ENCODE measurements around the gene TBRG4.

The TBRG4 gene

DNA sequence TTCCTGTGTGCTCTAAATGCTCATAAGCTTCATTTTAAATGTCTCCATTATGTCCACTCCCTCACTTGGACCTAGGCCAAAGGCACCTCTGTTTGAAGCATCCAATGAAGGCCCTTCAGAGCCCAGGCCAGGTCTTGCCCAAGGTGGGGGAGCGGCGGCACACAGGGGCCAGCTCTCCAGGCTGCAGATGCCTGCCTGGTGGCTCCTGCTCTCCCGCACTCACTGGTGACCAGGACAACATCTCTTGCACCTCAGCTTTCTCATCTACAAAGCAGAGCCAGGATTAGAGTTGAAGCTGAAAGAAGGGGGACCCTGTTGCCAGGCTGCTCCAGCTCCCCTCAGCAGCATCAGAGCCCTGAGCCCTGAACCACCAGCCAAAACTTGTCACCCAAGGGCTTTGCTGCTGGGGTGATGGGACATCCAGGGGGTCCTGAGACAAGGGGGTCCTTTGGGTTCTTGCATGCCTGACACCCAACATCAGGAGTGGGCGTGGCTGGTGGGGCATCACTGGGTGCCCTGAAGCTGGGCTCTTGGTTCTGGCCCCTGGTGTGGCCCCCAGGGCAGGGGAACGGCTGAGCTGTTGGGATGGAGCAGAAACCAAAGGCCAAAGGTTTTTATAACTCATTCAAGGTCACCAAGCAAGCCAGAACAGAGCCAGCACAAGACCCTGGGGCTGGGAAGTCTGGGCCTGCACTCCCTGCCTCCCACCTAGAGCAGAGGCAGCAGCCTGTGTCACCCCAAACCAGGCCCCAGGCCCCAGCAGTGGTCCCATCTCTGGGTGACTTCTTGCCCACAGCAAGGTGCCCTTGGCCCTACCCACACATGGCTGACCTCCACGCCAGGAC lies 24.0 kb downstream of the TBRG4 start:
- no peak overlapping the region for H3K4me3 ChIP-seq (ENCODE audit: low read depth, low read length)
- H3K36me3 ChIP-seq: no peaks in the 10 kb centered on the region
- no peaks in the 10 kb centered on the region for H3K27me3 ChIP-seq
- no peaks in the 10 kb centered on the region for H3K9me3 ChIP-seq
- TF ChIP-seq CTCF (IDR thresholded peaks at IDR 0.05; ENCODE audit: low read depth, low read length): no peak
- 0 out of 2 replicates have a peak, but pooled peaks cover 2% of the 10 kb centered on the region for H3K4me1 ChIP-seq
- DNase-seq: no peak

DNA sequence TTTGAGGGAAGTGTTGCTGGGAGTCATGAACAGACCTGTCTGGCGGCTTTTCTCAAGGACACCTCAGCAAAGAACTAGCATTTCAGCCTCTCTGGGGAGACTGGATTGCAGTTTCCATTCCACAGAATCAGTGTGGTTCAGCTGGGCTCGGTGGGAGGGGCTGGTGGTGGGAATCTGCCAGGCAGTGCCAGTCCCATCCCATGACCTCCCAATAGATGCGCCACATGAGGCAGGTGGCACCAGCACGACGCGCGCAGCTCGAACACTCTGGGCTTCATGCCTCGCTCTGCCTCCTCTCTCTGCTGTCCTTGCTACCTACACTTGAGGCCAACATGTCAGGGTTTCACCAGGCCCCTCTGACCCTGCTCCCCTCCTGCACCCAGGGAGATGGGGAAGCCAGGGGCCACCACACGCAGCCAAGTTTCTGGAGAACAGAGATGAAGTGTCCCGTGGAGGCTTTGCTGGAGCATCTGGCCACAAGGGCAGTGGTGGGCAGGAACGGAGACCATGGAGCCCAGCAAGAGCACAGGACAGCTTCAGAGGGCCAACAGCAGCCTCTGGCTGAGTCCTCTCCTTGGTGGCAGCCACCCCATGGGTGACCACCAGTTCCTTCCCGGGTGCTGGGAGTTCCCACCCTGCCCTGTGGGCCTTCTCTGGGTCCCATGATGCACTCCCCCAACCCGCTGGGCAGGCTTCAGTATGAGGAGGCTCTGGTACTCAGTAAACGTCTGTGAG lies 25.0 kb downstream of the TBRG4 start:
- no peak for DNase-seq
- H3K4me1 ChIP-seq: 0 out of 2 replicates have a peak, but pooled peaks cover 2% of the 10 kb centered on the region
- no peak for TF ChIP-seq CTCF (IDR thresholded peaks at IDR 0.05; ENCODE audit: low read depth, low read length)

DNA sequence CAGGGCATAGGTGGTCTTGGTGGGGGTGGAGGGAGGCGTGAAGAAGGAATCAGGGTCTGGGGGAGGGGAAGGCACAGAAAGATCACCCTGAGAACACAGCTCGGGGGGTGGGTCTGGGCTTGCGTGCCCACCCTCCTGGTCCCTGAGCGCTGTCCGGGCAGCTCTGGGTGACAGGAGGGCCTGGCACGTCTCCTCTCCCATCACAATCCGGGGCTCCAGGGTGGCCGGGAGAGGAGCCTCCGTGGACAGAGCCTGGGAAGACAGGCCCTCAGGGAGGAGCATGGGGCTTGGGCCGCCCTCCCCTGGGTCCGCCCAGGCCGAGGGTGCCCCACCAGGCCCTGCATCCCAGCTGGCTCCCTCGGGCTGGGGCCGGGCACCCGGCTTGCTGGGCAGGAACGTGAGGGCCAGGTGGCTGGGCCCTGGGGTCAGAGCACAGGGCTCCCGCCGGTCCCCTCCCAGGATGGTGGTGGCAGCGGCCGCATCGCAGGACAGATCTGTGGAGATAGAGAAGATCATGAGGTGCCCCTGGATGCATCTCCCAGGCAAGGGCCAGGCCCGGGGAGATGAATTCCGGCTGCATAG lies 25.8 kb downstream of the TBRG4 start:
- no peaks in the 10 kb centered on the region for H3K36me3 ChIP-seq
- 0 out of 2 replicates have a peak, but pooled peaks cover 2% of the 10 kb centered on the region for H3K4me1 ChIP-seq
- H3K9me3 ChIP-seq: no peaks in the 10 kb centered on the region
- H3K4me3 ChIP-seq (ENCODE audit: low read depth, low read length): no peak overlapping the region
- no peak for DNase-seq
- H3K27me3 ChIP-seq: no peaks in the 10 kb centered on the region
- no peak for TF ChIP-seq CTCF (IDR thresholded peaks at IDR 0.05; ENCODE audit: low read depth, low read length)

More for the DNA sequence above, 25.0 kb downstream of the TBRG4 start:
- Histone ChIP-seq H3K36me3 (no peaks in the 10 kb centered on the region), H3K27me3 (no peaks in the 10 kb centered on the region), H3K4me3 (ENCODE audit: low read depth, low read length) (no peak overlapping the region), H3K9me3 (no peaks in the 10 kb centered on the region)

DNA sequence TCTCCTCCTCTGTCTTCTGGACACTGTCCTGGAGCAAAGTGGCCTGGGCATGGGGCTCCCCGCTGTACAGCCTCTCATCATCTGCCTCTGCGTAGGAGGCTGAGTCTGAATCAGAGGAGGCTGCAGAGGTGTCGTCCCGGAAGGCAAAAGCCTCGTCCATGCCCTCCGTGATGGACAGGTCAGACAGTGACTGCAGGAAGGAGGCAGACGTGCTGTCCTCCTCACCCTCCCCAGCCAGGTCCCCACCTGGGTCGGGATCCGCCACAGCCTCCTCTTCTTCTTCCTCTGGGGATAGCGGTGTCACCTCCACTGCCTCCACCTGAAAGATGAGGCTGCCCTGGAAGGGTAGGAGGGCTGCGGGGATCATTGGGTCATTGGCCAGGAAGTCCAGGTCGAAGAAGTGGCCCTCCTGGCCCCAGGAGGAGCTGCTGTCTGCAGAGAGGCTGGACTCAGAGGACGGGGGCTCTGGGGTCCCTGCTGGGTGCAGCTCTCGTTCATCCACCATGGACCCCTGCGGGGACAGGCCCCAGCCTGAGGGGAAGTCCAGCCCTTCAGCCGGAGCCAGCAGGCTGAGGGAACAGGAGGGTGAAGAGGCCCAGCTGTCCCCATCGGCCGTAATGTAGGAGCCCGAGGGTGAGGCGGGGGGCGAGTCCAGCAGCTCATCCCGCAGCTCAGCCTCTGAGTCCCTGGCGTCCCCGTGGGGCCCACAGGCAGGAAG lies 26.4 kb downstream of the TBRG4 start:
- no peak overlapping the region for H3K4me3 ChIP-seq (ENCODE audit: low read depth, low read length)
- 0 out of 2 replicates have a peak, but pooled peaks cover 2% of the 10 kb centered on the region for H3K4me1 ChIP-seq
- DNase-seq: no peak
- H3K36me3 ChIP-seq: no peaks in the 10 kb centered on the region
- TF ChIP-seq CTCF (IDR thresholded peaks at IDR 0.05; ENCODE audit: low read depth, low read length): no peak
- no peaks in the 10 kb centered on the region for H3K27me3 ChIP-seq
- no peaks in the 10 kb centered on the region for H3K9me3 ChIP-seq

- DNase-seq: no peak
- TF ChIP-seq CTCF (IDR thresholded peaks at IDR 0.05; ENCODE audit: low read depth, low read length): no peak
- H3K27me3 ChIP-seq: no peaks in the 10 kb centered on the region
- H3K36me3 ChIP-seq: no peaks in the 10 kb centered on the region
- 0 out of 2 replicates have a peak, but pooled peaks cover 2% of the 10 kb centered on the region for H3K4me1 ChIP-seq
- H3K4me3 ChIP-seq (ENCODE audit: low read depth, low read length): no peak overlapping the region
- H3K9me3 ChIP-seq: no peaks in the 10 kb centered on the region
These were observed 27.2 kb downstream of the TBRG4 start for GRCh38 chr7:45084336-45084735.

All from BE2C (cell line).